Hematopoietic multipotent progenitor cell treated with erythropoietin and hydrocortisone succinate and interleukin-3 and kit ligand, for 15 days (in vitro differentiated cells): ENCODE data around the gene RNASEH2C.
"Not testable (repeated sequence)": the region's sequence is repeated elsewhere in the genome, so short reads cannot be mapped to it uniquely, and the experiment has no call there.

Source experiments
- DNase-seq: peaks from one replicate; pipeline ENCODE4 v3.0.0-alpha.2; 2015; ENCODE audit warnings: low spot score

Gene RNASEH2C

GRCh38 chr11:65720211-65720934 is at the start of gene RNASEH2C:
Gene RNASEH2C, minus strand, starts transcription at chr11:65720798. Its CDS starts 40 bp downstream, at chr11:65720758.
- peak; percentile 84 for DNase-seq

- DNase-seq = not testable (repeated sequence)
Observed at GRCh38 chr11:65767806-65768205, 47.2 kb upstream of the RNASEH2C start.

GRCh38 chr11:65767406-65767805 is 46.8 kb upstream of the RNASEH2C start:
- no peak for DNase-seq

DNA sequence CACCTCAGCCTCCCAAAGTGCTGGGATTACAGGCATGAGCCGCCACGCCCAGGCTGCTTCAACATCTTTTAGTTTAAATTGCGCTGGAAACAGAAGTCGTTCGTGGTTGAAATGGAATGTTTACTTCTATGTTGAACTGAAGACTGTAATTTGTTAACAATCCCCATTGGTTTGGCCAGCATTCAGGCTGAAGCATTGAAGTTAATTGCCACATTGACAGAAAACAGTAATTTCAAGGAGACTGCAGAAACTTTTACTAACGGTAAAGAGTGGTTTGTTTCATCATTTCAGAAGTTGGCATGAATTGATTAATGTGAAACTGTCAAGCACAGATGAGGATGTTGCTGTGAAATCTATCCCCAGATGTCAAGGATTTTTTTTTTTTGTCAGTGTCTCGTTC is 45.9 kb upstream of the RNASEH2C start:
- no peak for DNase-seq

DNA sequence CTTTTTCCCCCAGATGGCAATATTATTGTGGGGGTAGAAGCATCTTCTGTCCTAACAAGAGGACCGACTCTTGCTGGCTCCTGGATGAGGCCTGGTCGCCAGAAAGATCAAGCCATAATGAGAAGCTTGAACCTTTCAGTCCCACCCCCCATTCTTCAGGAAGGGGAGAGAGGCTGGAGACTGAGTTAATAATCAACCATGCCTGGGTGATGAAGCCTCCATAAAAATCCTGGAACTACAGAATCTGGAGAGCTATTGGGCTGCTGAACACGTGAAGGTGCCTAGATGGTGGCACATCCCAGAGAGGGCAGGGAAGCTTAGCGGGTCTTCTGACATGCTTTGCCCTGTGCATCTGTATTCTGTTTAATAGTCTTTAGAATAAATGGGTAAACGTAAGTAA is 43.8 kb upstream of the RNASEH2C start:
- no peak for DNase-seq

DNA sequence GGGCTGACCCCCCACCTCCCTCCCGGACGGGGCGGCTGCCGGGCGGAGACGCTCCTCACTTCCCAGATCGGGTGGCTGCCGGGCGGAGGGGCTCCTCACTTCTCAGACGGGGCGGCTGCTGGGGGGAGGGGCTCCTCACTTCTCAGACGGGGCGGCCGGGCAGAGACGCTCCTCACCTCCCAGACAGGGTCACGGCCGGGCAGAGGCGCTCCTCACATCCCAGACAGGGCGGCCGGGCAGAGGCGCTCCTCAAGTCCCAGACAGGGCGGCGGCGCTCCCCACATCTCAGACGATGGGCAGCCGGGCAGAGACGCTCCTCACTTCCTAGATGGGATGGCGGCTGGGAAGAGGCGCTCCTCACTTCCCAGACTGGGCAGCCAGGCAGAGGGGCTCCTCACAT is 42.2 kb upstream of the RNASEH2C start:
- not testable (repeated sequence) for DNase-seq

- DNase-seq = not testable (repeated sequence)
Observed at GRCh38 chr11:65762169-65762568, 41.6 kb upstream of the RNASEH2C start.

DNA sequence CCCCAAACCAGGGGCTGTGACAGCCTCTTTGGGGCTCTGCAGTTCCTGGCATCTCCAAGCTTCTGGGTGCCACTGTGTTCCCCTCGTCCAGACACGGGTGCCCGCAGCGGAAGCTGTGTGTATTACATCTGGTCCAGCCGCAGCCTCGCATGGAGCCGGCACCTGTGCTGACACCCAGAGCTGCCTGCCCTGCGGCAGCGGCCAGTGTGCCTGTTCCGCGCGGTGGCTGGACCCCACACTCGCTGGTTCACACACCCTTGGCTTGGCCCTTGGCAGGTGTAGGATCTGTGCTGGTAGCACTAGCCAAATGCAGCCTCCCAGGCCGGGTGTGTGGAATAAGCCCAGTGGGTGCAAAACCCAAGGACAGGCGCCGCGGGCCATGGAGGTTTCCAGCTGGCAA is 24.5 kb upstream of the RNASEH2C start:
- DNase-seq = no peak

- DNase-seq = no peak
Observed at GRCh38 chr11:65744699-65745042, 24.1 kb upstream of the RNASEH2C start.

DNA sequence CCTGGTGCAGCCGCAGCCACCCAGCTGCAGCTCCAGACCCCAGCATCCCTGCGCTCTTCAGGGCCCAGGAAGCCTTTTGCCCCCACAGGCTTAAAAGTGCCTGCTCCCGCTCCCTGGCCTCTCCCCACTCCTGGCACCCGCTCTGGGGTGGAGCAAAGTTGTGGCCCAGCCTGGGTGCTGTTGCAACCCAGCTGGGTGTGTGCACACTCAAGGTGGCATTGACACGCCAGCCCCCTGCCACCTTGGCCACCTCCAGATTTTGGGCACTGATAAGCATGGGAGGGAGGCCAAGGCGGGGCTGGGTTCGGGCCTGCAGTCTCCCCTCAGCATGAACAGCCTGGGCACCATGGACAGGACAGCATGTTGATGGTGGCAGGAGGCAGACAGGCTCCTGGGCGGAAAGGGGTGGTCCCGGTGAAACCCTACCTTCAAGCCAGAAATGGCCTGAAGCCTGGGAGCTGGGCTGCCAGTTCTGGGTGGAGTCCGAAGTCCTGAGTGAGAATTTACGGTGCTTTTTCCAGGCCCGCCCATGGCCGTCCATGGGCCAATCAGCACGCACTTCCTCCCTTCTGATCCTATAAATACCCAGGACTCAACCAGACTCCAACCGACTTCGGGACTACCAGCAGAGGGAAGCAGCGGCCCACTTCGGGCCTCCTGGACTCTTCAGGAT is 23.6 kb upstream of the RNASEH2C start:
- peak; percentile 15 for DNase-seq

DNA sequence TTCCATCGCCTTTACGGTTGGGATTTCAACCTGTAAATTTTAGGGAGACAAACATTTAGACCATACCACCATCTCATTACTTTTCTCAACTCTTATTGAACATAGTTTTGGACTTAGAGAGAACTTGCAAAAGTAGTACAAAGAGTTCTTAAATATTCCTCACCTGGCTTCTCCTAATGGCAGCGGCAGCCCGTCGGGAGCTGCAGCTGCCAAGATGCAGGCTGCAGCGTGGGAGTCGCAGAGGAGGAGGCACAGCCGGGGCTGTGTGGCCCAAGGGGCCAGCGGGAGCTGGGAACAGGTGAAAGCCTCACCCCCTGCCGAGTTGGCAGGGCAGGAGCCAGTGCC is 23.1 kb upstream of the RNASEH2C start:
- no peak for DNase-seq

DNA sequence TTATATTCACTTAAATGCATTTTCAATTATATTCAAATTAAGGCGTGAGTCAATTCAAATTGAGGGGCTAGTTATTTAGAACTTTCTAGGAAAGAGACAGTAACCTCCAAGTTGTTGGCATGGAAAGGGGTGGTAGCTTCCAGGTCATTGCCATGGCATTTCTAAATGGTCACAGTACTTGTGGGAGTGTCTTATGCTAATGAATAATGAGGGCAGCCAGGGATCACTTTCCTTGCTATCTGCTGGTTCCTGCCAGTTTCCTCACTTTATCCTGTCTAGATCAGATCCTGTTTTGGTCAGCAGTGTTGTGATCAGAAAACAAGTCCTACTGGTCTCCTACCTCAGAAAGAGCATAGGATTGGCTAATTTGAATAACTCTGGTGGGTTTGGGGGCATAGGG is 21.8 kb upstream of the RNASEH2C start:
- no peak for DNase-seq

GRCh38 chr11:65741185-65741584 is 20.6 kb upstream of the RNASEH2C start:
- no peak for DNase-seq

- DNase-seq = no peak
Observed at GRCh38 chr11:65739022-65739421, 18.4 kb upstream of the RNASEH2C start.

DNA sequence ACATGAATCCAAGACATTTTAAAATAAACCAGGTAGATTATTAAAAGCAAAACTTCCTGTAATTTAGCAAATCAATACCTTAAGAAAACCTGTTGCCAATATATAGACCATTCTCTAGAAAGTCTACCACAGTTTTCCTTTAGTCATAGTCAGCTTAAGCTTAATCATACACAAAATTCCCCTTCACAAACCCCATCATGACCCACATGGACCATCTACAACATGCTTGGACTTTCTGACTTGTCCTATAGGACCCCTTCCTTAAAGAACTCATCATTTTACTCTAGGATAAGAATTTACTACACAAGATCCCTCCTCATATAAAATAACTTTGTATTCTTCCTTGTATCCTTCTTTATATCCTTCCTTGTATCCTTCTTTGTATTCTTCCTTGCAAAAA is 16.2 kb upstream of the RNASEH2C start:
- DNase-seq = no peak

DNA sequence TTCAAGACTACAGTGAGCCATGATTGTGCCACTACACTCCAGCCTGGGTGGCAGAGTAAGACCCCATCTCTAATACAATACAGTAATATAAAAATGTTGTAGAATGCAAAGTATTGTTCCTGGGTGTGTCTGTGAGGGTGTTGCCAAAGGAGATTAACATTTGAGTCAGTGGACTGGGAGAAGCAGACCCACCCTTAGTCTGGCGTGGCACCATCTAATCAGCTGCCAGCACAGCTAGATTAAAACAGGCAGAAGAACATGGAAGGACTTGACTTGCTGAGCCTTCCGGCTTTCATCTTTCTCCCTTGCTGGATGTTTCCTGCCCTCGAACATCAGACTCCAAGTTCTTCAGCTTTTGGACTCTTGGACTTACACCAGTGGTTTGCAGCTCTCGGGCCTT is 14.5 kb upstream of the RNASEH2C start:
- peak; percentile 69 for DNase-seq

DNA sequence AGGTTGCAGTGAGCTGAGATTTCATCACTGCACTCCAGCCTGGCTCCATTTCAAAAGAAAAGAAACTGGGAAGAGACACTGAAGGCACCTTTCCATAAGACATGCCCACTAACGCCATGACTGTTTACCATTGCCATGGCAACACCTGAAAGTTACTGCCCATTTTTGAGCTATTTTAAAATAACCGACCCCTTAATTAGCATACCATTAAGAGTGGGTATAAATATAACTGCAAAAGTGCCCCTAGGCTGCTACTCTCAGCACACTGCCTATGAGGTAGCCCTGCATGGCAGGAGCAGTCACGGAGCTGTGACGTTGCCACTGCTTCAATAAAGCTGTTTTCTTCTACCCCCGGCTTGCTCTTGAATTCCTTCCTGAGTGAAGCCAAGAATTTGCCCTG is 9.9 kb upstream of the RNASEH2C start:
- no peak for DNase-seq

DNA sequence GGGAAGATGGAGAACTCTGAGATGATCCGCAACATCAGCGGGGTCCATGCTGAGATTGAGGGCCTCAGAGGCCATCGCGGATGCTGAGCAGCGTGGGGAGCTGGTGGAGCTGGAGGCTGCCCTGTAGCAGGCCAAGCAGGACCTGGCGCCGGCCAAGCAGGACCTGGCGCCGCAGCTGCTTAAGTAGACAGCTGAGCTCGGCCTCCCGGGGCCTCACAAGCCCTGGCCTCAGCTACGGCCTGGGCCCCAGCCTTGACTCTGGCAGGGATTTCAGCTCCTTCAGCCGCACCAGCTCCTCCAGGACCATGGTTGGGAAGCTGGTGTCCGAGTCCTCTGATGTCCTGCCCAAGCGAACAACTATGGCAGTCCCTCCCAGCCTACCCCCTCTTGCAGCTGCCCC is 7.3 kb upstream of the RNASEH2C start:
- DNase-seq = no peak

GRCh38 chr11:65726660-65727059 is 6.1 kb upstream of the RNASEH2C start:
- peak; percentile 21 for DNase-seq

GRCh38 chr11:65722261-65722660 is 1.7 kb upstream of the RNASEH2C start:
- no peak for DNase-seq

DNA sequence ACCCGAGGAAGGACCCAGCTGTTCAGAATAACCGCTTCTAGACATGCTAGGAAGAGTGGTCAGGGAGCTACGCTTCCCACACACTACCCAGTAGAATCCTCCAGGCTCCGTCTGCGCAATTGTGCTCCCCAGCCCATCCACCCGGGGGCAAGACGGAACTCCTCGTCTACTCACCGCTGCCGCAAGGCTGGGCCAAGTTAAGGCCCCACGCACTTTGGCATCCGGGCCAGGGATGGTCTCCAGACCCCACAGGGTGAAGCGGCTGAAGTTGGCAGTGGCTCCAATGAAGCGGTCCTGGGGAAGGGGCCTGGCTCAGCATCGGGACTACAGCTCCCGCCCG is 757 bp downstream of the RNASEH2C start:
- DNase-seq = peak; percentile 27

- no peak for DNase-seq
Observed at GRCh38 chr11:65718964-65719492, 1.6 kb downstream of the RNASEH2C start.

- DNase-seq = no peak
Observed at GRCh38 chr11:65718531-65718930, 2.1 kb downstream of the RNASEH2C start.

- DNase-seq = no peak
Observed at GRCh38 chr11:65717906-65718305, 2.7 kb downstream of the RNASEH2C start.
